GM18861 (cell line): ENCODE results near the gene AGO3.

Source experiments
- ATAC-seq: cut with Tn5 transposase; IDR thresholded peaks from one replicate; pipeline ENCODE4 v1.9.1; 2021; ENCODE audit not compliant: unreplicated experiment

The AGO3 gene

DNA sequence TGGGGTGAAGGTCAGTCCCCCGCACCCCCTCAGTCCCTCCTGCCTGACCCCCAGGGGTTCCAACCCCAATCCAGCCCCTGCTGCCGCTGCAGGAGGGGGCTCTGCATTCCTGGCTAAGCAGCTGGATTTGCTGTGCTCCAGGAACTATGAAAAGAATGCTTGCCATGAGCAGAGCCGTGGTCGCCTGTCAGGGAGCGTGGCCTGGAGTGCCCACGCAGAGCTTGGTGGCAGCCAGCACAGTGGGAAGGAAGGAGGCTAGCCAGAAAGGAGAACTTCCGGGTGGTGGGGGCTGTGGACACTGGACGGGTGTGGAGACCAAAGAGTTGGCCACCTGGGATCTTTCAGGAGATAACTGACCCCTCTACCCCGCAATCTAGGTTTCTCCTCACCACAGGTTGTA lies 188.6 kb downstream of the AGO3 start:
- no peak for ATAC-seq
